ENCODE data around the gene PLCB4. TPM values are rescaled to one million over a fixed set of nuclear protein-coding genes. Genes with fewer than 3 reads are reported as not detected.

The PLCB4 gene
- 0.13 and 0.25 TPM in 2 replicates for total RNA-seq

GRCh38 chr20:9068841-9069663 is at the start of gene PLCB4:
Gene PLCB4 (plus strand): TSS chr20:9069087. CDS start chr20:9307815, 238,728 bp downstream.

GRCh38 chr20:9514461-9515213 is 445.8 kb downstream of the PLCB4 start, which contains the start of gene LAMP5:
Gene LAMP5 (plus strand): TSS chr20:9514590. CDS start chr20:9514853, 263 bp downstream.

